ENCODE data around the gene CAPN11. TPM values are rescaled to one million over a fixed set of nuclear protein-coding genes. Genes with fewer than 3 reads are reported as not detected.

Gene CAPN11
- total RNA-seq, 1 donor from 2014 or later: 0.07 TPM

GRCh38 chr6:44152533-44152932 lies 6.1 kb upstream of the CAPN11 start:
- H3K36me3 Mint-ChIP-seq (ENCODE audit: low read depth): peaks cover 9% of the 10 kb centered on the region
- H3K4me1 Mint-ChIP-seq (ENCODE audit: low read depth): no peaks in the 10 kb centered on the region
- H3K27me3 Mint-ChIP-seq (ENCODE audit: low read depth): no peaks in the 10 kb centered on the region
- no peaks in the 10 kb centered on the region for H3K9me3 Mint-ChIP-seq (ENCODE audit: low read depth)
- no peak for DNase-seq (ENCODE audit: low spot score)
- no peak overlapping the region for H3K27ac Mint-ChIP-seq (ENCODE audit: unreplicated experiment)
- no peak for TF ChIP-seq CTCF (IDR thresholded peaks at IDR 0.05)
- no peak overlapping the region for H3K4me3 Mint-ChIP-seq (ENCODE audit: unreplicated experiment)

- no peaks in the 10 kb centered on the region for H3K4me1 Mint-ChIP-seq (ENCODE audit: low read depth)
- no peak overlapping the region for H3K27ac Mint-ChIP-seq (ENCODE audit: unreplicated experiment)
- peaks cover 4% of the 10 kb centered on the region for H3K36me3 Mint-ChIP-seq (ENCODE audit: low read depth)
- no peaks in the 10 kb centered on the region for H3K9me3 Mint-ChIP-seq (ENCODE audit: low read depth)
- no peak for TF ChIP-seq CTCF (IDR thresholded peaks at IDR 0.05)
- no peak for DNase-seq (ENCODE audit: low spot score)
- no peaks in the 10 kb centered on the region for H3K27me3 Mint-ChIP-seq (ENCODE audit: low read depth)
- H3K4me3 Mint-ChIP-seq (ENCODE audit: unreplicated experiment): no peak overlapping the region
Observed at GRCh38 chr6:44154067-44154466, 4.6 kb upstream of the CAPN11 start.

- no peak overlapping the region for H3K27ac Mint-ChIP-seq (ENCODE audit: unreplicated experiment)
- no peak for DNase-seq (ENCODE audit: low spot score)
- TF ChIP-seq CTCF (IDR thresholded peaks at IDR 0.05): no peak
- H3K9me3 Mint-ChIP-seq (ENCODE audit: low read depth): no peaks in the 10 kb centered on the region
- no peaks in the 10 kb centered on the region for H3K27me3 Mint-ChIP-seq (ENCODE audit: low read depth)
- H3K36me3 Mint-ChIP-seq (ENCODE audit: low read depth): no peaks in the 10 kb centered on the region
- peaks cover 3% of the 10 kb centered on the region for H3K4me1 Mint-ChIP-seq (ENCODE audit: low read depth)
- H3K4me3 Mint-ChIP-seq (ENCODE audit: unreplicated experiment): no peak overlapping the region
Observed at GRCh38 chr6:44156494-44157151, 2.0 kb upstream of the CAPN11 start.

GRCh38 chr6:44157152-44157521 lies 1.5 kb upstream of the CAPN11 start:
- TF ChIP-seq CTCF (IDR thresholded peaks at IDR 0.05): no peak
- DNase-seq (ENCODE audit: low spot score): no peak
- Mint-ChIP-seq H3K27me3 (ENCODE audit: low read depth) (no peaks in the 10 kb centered on the region), H3K4me3 (ENCODE audit: unreplicated experiment) (no peak overlapping the region), H3K27ac (ENCODE audit: unreplicated experiment) (no peak overlapping the region), H3K36me3 (ENCODE audit: low read depth) (no peaks in the 10 kb centered on the region), H3K4me1 (ENCODE audit: low read depth) (peaks cover 7% of the 10 kb centered on the region), H3K9me3 (ENCODE audit: low read depth) (no peaks in the 10 kb centered on the region)

GRCh38 chr6:44161997-44162338 lies 3.3 kb downstream of the CAPN11 start:
- no peak for TF ChIP-seq CTCF (IDR thresholded peaks at IDR 0.05)
- H3K4me1 Mint-ChIP-seq (ENCODE audit: low read depth): peaks cover 11% of the 10 kb centered on the region
- H3K36me3 Mint-ChIP-seq (ENCODE audit: low read depth): no peaks in the 10 kb centered on the region
- peaks cover 14% of the 10 kb centered on the region for H3K27me3 Mint-ChIP-seq (ENCODE audit: low read depth)
- no peaks in the 10 kb centered on the region for H3K9me3 Mint-ChIP-seq (ENCODE audit: low read depth)
- DNase-seq (ENCODE audit: low spot score): no peak
- H3K27ac Mint-ChIP-seq (ENCODE audit: unreplicated experiment): no peak overlapping the region
- no peak overlapping the region for H3K4me3 Mint-ChIP-seq (ENCODE audit: unreplicated experiment)
